MM.1S (cell line): Measurements from ENCODE around the gene TMEM117.

Experiments used
- CTCF ChIP-seq: fragments of 300-600 bp; sonication (generic); IDR thresholded peaks from 2 replicates; pipeline ENCODE4 v1.5.1; 2016; ENCODE audit warnings: antibody characterized with exemption, low read length, mixed read lengths
- EZH2 ChIP-seq: fragments of 300-600 bp; sonication (generic); optimal IDR thresholded peaks from 2 replicates; pipeline ENCODE3; 2017; ENCODE audit warnings: low read depth, mild to moderate bottlenecking, antibody characterized with exemption, low read length, mixed read lengths
- EZH2phosphoT487 ChIP-seq: fragments of 300-600 bp; sonication (generic); IDR thresholded peaks from 2 replicates; pipeline ENCODE4 v1.6.1; 2018; ENCODE audit warnings: antibody characterized with exemption, low read length

- TF ChIP-seq CTCF (no peak), EZH2 (no peak), EZH2phosphoT487 (no peak)
These were observed 263.6 kb downstream of the TMEM117 start for GRCh38 chr12:44099486-44099885.
